Astrocyte (in vitro differentiated cells and primary cell): ENCODE data around the gene NPLOC4.

Experiments
- CTCF ChIP-seq: IDR thresholded peaks from 2 replicates; pipeline ENCODE4 v1.5.1; 2011; ENCODE audit warnings: low read depth, mild to moderate bottlenecking, inconsistent platforms, low read length, moderate library complexity; ENCODE audit not compliant: insufficient read depth
- EZH2 ChIP-seq: IDR thresholded peaks from 2 replicates; pipeline ENCODE4 v1.6.1; 2012; ENCODE audit warnings: mild to moderate bottlenecking, low read length, inconsistent platforms; ENCODE audit not compliant: insufficient read depth

GRCh38 chr17:81526662-81527571, 110.0 kb downstream of the NPLOC4 start:
- TF ChIP-seq CTCF (no peak), EZH2 (no peak)
